ENCODE data around the gene SERINC4. TPM values are rescaled to one million over a fixed set of nuclear protein-coding genes. Genes with fewer than 3 reads are reported as not detected.

SERINC4 gene
- total and polyA plus RNA-seq, 9 of the 15 experiments (the other 6 are each of a cell fraction or from before 2014, with no cell fraction given), result 0.14 to 0.86 (median 0.18) TPM; not detected in 2

DNA sequence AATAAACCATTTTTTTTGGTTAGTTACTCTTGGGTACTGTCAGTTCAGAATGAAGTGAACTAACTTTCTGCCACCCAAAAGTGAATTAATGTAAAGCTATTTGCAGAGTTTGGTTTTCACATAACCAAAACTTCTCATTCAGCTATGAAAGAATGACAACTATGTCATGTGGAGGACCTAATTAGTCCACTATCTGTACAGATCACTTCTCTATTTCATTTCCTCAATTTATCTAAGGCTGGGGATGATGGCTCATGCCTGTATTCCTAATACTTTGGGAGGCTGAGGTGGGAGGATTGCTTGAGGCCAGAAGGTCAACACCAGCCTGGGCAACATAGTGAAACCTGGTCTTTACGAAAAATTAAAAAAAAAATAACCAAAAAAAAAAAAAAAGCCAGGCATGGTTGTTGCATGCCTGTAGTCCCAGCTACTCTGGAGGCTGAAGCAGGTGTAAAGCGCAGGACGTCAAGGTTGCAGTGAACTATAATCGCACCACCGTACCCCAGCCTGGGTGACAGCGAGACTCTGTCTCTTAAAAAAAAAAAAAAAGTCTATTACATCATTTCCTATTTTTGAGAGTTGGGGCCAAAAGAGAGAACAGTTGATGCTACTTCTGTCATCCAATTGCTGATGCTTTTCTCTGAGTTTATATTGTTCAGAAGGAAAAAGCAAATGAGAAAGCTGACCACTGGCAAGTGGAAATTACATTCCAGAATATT, 9.1 kb upstream of the SERINC4 start:
- CTCF ChIA-PET (ENCODE audit: low intra/inter-chr PET ratio), result interaction anchor here (0.7 kb wide), 1 partner anchor 277 kb away, joined by 3 read pairs; no protein-coding TSS in a partner anchor
- WGBS (ENCODE audit: insufficient coverage, low coverage, missing lambda C conversion rate), result 94% methylated on average over 6 of the region's 6 CpGs
- no peaks in the 10 kb centered on the region for H3K9me3 ChIP-seq (replicated peaks; ENCODE audit: control insufficient read depth, insufficient read depth, low read depth, low read length)
- no peak for TF ChIP-seq EP300 (IDR thresholded peaks at IDR 0.05; ENCODE audit: low read length)
- no peak for TF ChIP-seq TCFL5 (CRISPR knock-in tag; conservative IDR thresholded peaks at IDR 0.05)
- TF ChIP-seq, protein P1, sequence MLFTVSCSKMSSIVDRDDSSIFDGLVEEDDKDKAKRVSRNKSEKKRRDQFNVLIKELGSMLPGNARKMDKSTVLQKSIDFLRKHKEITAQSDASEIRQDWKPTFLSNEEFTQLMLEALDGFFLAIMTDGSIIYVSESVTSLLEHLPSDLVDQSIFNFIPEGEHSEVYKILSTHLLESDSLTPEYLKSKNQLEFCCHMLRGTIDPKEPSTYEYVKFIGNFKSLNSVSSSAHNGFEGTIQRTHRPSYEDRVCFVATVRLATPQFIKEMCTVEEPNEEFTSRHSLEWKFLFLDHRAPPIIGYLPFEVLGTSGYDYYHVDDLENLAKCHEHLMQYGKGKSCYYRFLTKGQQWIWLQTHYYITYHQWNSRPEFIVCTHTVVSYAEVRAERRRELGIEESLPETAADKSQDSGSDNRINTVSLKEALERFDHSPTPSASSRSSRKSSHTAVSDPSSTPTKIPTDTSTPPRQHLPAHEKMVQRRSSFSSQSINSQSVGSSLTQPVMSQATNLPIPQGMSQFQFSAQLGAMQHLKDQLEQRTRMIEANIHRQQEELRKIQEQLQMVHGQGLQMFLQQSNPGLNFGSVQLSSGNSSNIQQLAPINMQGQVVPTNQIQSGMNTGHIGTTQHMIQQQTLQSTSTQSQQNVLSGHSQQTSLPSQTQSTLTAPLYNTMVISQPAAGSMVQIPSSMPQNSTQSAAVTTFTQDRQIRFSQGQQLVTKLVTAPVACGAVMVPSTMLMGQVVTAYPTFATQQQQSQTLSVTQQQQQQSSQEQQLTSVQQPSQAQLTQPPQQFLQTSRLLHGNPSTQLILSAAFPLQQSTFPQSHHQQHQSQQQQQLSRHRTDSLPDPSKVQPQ (CRISPR knock-in tag; IDR thresholded peaks at IDR 0.05; ENCODE audit: borderline replicate concordance), result no peak
- TF ChIP-seq BDP1 (IDR thresholded peaks at IDR 0.05; ENCODE audit: insufficient read depth, insufficient read length), result no peak
- TF ChIP-seq, protein P2, sequence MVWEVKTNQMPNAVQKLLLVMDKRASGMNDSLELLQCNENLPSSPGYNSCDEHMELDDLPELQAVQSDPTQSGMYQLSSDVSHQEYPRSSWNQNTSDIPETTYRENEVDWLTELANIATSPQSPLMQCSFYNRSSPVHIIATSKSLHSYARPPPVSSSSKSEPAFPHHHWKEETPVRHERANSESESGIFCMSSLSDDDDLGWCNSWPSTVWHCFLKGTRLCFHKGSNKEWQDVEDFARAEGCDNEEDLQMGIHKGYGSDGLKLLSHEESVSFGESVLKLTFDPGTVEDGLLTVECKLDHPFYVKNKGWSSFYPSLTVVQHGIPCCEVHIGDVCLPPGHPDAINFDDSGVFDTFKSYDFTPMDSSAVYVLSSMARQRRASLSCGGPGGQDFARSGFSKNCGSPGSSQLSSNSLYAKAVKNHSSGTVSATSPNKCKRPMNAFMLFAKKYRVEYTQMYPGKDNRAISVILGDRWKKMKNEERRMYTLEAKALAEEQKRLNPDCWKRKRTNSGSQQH (CRISPR knock-in tag; IDR thresholded peaks at IDR 0.05), result no peak
- no peak for TF ChIP-seq ZNF3 (CRISPR knock-in tag; IDR thresholded peaks at IDR 0.05)
- no peak for TF ChIP-seq TRIM24 (IDR thresholded peaks at IDR 0.05)
- TF ChIP-seq, protein P3, sequence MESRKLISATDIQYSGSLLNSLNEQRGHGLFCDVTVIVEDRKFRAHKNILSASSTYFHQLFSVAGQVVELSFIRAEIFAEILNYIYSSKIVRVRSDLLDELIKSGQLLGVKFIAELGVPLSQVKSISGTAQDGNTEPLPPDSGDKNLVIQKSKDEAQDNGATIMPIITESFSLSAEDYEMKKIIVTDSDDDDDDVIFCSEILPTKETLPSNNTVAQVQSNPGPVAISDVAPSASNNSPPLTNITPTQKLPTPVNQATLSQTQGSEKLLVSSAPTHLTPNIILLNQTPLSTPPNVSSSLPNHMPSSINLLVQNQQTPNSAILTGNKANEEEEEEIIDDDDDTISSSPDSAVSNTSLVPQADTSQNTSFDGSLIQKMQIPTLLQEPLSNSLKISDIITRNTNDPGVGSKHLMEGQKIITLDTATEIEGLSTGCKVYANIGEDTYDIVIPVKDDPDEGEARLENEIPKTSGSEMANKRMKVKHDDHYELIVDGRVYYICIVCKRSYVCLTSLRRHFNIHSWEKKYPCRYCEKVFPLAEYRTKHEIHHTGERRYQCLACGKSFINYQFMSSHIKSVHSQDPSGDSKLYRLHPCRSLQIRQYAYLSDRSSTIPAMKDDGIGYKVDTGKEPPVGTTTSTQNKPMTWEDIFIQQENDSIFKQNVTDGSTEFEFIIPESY (CRISPR knock-in tag; IDR thresholded peaks at IDR 0.05), result no peak
- TF ChIP-seq BRD9 (IDR thresholded peaks at IDR 0.05; ENCODE audit: low read depth, partially characterized antibody), result no peak
- no peak for TF ChIP-seq PTTG1 (tag; IDR thresholded peaks at IDR 0.05; ENCODE audit: low read depth)
- no peaks in the 10 kb centered on the region for H3K79me2 ChIP-seq (ENCODE audit: control insufficient read depth, insufficient read depth, low read length)
- FAIRE-seq (no peak), ATAC-seq (no peak), DNase-seq (ENCODE audit: extremely low read depth in 1 of 4, low spot score in 3 of 4) (no peak)
- H2AFZ ChIP-seq (ENCODE audit: low read depth, low read length), result no peak overlapping the region
- no peak overlapping the region for H3K4me2 ChIP-seq (ENCODE audit: insufficient read depth, low read length)
- in situ Hi-C loops (cut with MboI) (no loop called here), intact Hi-C loops (cut with micrococcal nuclease) (no loop called here)
- POLR2A ChIA-PET, result interaction anchor here (1.7 to 3.6 kb wide), 4 partner anchors 8 to 15 kb away, joined by 8 to 19 read pairs (median 14); partner anchors contain the start of genes HYPK, MFAP1 and SERINC4
- H3K4me1 ChIP-seq (replicated peaks in 1 of 2; ENCODE audit: control insufficient read depth in 2 of 2, insufficient read depth in 2 of 2, low read length in 2 of 2), result peaks cover 0 to 8% of the 10 kb centered on the region in 2 experiments; a peak in 2 of 5 replicates
- H4K20me1 ChIP-seq (replicated peaks; ENCODE audit: control insufficient read depth, insufficient read depth, low read length), result no peaks in the 10 kb centered on the region
- H3K9me1 ChIP-seq (ENCODE audit: control insufficient read depth, insufficient read depth, low read length), result peaks cover 7% of the 10 kb centered on the region
- H3K4me3 ChIP-seq, result no peak overlapping the region
- H3K27me3 ChIP-seq (ENCODE audit: control insufficient read depth in 2 of 2, insufficient read depth in 2 of 2, low read length in 2 of 2), result no peaks in the 10 kb centered on the region
- no peak overlapping the region for H3K9ac ChIP-seq (ENCODE audit: insufficient read depth in 1 of 2, low read depth in 2 of 2, low read length in 2 of 2)
- H3K27ac ChIP-seq (ENCODE audit: extremely low read depth, low read depth, low read length), result no peak overlapping the region
- no TSS peak for BruUV-seq (replicated peaks)
- H3K36me3 ChIP-seq (ENCODE audit: control insufficient read depth, insufficient read depth, low read length), result peaks cover 93% of the 10 kb centered on the region
